Spleen (tissue), 11 donors: Measurements from ENCODE around the gene SDC3. TPM values are rescaled to one million over a fixed set of nuclear protein-coding genes. Genes with fewer than 3 reads are reported as not detected.

ENCODE experiments used
- DNase-seq: peaks from one replicate; pipeline ENCODE4 v3.0.0-alpha.2; 2020
- H3K27ac ChIP-seq, 8 donors: fragments of 200-600 bp; sonication (generic) in 7 of 8; 1 replicate in 4 of 8; 2 replicates in 4 of 8; pipeline versions ENCODE4 v1.5.0 to v1.8.0; 2016 to 2021; ENCODE audit warnings: inconsistent platforms in 4 of 8, mild to moderate bottlenecking in 4 of 8, moderate library complexity in 1 of 8
- H3K27me3 ChIP-seq, 7 donors: fragments of 200-600 bp; sonication (generic) in 6 of 7; replicated peaks in 1 of 7; 1 replicate in 4 of 7; 2 replicates in 3 of 7; pipeline versions ENCODE4 v1.5.0 to v1.8.0; 2016 to 2021; ENCODE audit warnings: inconsistent platforms in 3 of 7, mild to moderate bottlenecking in 1 of 7
- H3K36me3 ChIP-seq, 6 donors: fragments of 200-600 bp; sonication (generic) in 5 of 6; 1 replicate in 4 of 6; 2 replicates in 2 of 6; pipeline versions ENCODE4 v1.5.0 to v1.8.0; 2016 to 2021; ENCODE audit warnings: inconsistent platforms in 2 of 6
- H3K4me1 ChIP-seq, 6 donors: fragments of 200-600 bp; sonication (generic) in 5 of 6; 1 replicate in 3 of 6; 2 replicates in 3 of 6; pipeline versions ENCODE4 v1.5.0 to v1.8.0; 2016 to 2021; ENCODE audit warnings: inconsistent platforms in 3 of 6
- H3K4me3 ChIP-seq, 8 donors: fragments of 200-600 bp; sonication (generic) in 7 of 8; 1 replicate in 4 of 8; 2 replicates in 4 of 8; pipeline versions ENCODE4 v1.5.0 to v1.8.0; 2016 to 2021; ENCODE audit warnings: inconsistent platforms in 4 of 8, mild to moderate bottlenecking in 4 of 8, moderate library complexity in 2 of 8
- H3K9me3 ChIP-seq, 8 donors: fragments of 200-600 bp; sonication (generic) in 7 of 8; 1 replicate in 4 of 8; 2 replicates in 4 of 8; pipeline versions ENCODE4 v1.5.0 to v1.8.0; 2016 to 2021; ENCODE audit warnings: inconsistent platforms in 4 of 8
- POLR2A ChIP-seq, 3 donors: fragments of 450-650 bp; IDR thresholded peaks; one replicate each; pipeline ENCODE4 v1.5.1; 2017; ENCODE audit warnings: antibody characterized with exemption in 3 of 3, mild to moderate bottlenecking in 1 of 3
- POLR2AphosphoS5 ChIP-seq, 3 donors: sonication (generic); formaldehyde crosslinking; IDR thresholded peaks; one replicate each; pipeline ENCODE4 v1.5.1; 2017; ENCODE audit warnings: antibody characterized with exemption in 3 of 3
- WGBS, 5 donors: extraction: QIAGEN DNeasy Blood & Tissue Kit in 3 of 5; methylation state at CpG; one replicate each; pipeline versions ENCODE4 v1.1.5 to v1.1.7; 2013 to 2018; 5-methylcytosine and 5-hydroxymethylcytosine counted together
- intact Hi-C: fragments of 100-400 bp; cut with DNase I; formaldehyde crosslinking; loops from one replicate; pipeline ENCODE4 v1.15.0; 2023; ENCODE audit warnings: low total_unique reads
- polyA plus RNA-seq, 3 donors: library from polyadenylated mRNA; stranded (reverse); fragments of 200-250 nt; gene quantifications; one replicate each; pipeline ENCODE4 v1.2.1, GENCODE V29; 2013
- total RNA-seq, 7 donors: library from RNA; depleted of rRNA in 3 of 7; stranded (reverse); fragments of >200 nt in 3 of 7; fragmentation: NEBNext Ultra II Directional in 4 of 7; extraction: Animal tissue kit (Norgen Biotek cat#: 25700) in 4 of 7; gene quantifications; one replicate each; pipeline versions ENCODE4 v1.1.0 to v1.2.1, GENCODE V29; 2016 to 2021
- TF ChIP-seq, protein P1 (sequence below), 11 experiments: fragments of 200-600 bp in 7 of 11; fragments of 450-650 bp in 4 of 11; sonication (generic) in 4 of 11; IDR thresholded peaks in 8 of 11; conservative IDR thresholded peaks in 3 of 11; 1 replicate in 7 of 11; 2 replicates in 4 of 11; pipeline versions ENCODE4 v1.4.0 to v1.8.0; 2016 to 2021; ENCODE audit warnings: antibody characterized with exemption in 11 of 11, inconsistent platforms in 4 of 11, mild to moderate bottlenecking in 1 of 11
- donor health status: healthy with polysubstance abuse.
- donor health status: DM: no; HTN: no; CAD: no; lungs with moderate emphysema.
- donor health status: DM: no; HTN: no; CAD: no.
- donor health status: Bipolar disorder and iron deficiency.
- donor health status: healthy.
- donor health status: DM: no; HTN: no; CAD: no.
- donor health status: DM: yes; HTN: yes; CAD: no.

SDC3 gene
- total and polyA plus RNA-seq, 10 donors, result 8.0 to 347 (median 159) TPM

- no peaks in the 10 kb centered on the region for H3K36me3 ChIP-seq
- WGBS, 5 donors, result 91 to 98% (median 94%) methylated on average over 3 of the region's 3 CpGs
- no peak for TF ChIP-seq POLR2AphosphoS5 (IDR thresholded peaks at IDR 0.05)
- TF ChIP-seq, protein P1, sequence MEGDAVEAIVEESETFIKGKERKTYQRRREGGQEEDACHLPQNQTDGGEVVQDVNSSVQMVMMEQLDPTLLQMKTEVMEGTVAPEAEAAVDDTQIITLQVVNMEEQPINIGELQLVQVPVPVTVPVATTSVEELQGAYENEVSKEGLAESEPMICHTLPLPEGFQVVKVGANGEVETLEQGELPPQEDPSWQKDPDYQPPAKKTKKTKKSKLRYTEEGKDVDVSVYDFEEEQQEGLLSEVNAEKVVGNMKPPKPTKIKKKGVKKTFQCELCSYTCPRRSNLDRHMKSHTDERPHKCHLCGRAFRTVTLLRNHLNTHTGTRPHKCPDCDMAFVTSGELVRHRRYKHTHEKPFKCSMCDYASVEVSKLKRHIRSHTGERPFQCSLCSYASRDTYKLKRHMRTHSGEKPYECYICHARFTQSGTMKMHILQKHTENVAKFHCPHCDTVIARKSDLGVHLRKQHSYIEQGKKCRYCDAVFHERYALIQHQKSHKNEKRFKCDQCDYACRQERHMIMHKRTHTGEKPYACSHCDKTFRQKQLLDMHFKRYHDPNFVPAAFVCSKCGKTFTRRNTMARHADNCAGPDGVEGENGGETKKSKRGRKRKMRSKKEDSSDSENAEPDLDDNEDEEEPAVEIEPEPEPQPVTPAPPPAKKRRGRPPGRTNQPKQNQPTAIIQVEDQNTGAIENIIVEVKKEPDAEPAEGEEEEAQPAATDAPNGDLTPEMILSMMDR (IDR thresholded peaks at IDR 0.05 in 8 of 11, conservative IDR thresholded peaks at IDR 0.05 in 3 of 11), result no peak
- TF ChIP-seq POLR2A (IDR thresholded peaks at IDR 0.05), result no peak
- H3K9me3 ChIP-seq, result no peaks in the 10 kb centered on the region
- no peak for DNase-seq
- H3K27ac ChIP-seq, result no peak overlapping the region
- peaks cover 0 to 52% (median 0%) of the 10 kb centered on the region in 7 donors for H3K27me3 ChIP-seq
- H3K4me1 ChIP-seq, result peaks cover 7 to 46% (median 15%) of the 10 kb centered on the region in 6 donors
- no peak overlapping the region for H3K4me3 ChIP-seq
- intact Hi-C loops, result no loop called here
These were observed 68.7 kb downstream of the SDC3 start for GRCh38 chr1:30839827-30840359.

DNA sequence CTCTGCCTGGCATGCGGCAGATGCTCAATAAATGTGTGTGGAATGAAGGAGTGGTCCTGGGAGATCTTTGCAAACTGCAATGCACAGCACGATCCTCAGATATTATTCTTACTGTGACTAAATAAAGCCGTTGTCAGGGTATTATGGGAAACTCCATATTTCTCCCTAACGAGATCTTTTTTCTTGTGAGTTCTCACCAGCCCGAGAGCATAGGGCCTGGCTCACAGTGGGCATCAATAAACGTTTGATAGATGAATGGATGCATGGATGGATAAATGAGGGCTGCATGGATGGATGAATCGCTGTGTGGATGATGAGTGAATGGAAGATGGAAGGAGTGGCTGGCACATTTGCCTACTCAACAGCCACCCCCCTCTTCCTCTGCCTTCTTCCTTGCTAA lies 69.6 kb downstream of the SDC3 start:
- WGBS, 5 donors, result 74 to 95% (median 90%) methylated on average over 7 of the region's 7 CpGs

DNA sequence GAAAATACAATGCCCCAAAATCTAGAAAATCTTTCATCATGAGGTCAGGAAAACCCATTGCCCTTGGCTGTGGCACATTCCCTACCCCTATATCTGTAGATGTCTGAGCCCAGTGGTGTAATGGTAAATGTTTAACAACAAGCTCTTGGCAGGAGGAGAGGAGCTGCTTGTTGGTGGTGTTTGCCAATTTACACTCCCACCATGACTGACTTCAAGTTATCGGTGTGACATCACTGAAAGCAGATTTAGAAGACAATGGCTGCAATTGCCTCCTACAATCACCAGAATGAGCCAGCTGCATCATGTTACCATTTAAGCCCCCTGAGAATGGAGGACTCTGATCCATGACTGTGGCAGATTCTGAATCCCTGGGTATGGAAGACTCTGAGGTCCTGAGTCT lies 70.9 kb downstream of the SDC3 start:
- no peaks in the 10 kb centered on the region for H3K36me3 ChIP-seq
- intact Hi-C loops, result no loop called here
- 79 to 100% (median 86%) methylated on average over 1 of the region's 1 CpG for WGBS, 5 donors

More for the DNA sequence above, 69.6 kb downstream of the SDC3 start:
- DNase-seq, result no peak
- Histone ChIP-seq H3K36me3 (no peaks in the 10 kb centered on the region), H3K4me1 (peaks cover 7 to 37% (median 12%) of the 10 kb centered on the region in 6 donors), H3K27me3 (peaks cover 0 to 43% (median 0%) of the 10 kb centered on the region in 7 donors), H3K4me3 (no peak overlapping the region), H3K9me3 (no peaks in the 10 kb centered on the region), H3K27ac (no peak overlapping the region)
- intact Hi-C loops, result no loop called here
- TF ChIP-seq, protein P1 (IDR thresholded peaks at IDR 0.05 in 8 of 11, conservative IDR thresholded peaks at IDR 0.05 in 3 of 11), result no peak
- TF ChIP-seq POLR2AphosphoS5 (IDR thresholded peaks at IDR 0.05) (no peak), POLR2A (IDR thresholded peaks at IDR 0.05) (no peak)

GRCh38 chr1:30834253-30834652 lies 74.3 kb downstream of the SDC3 start:
- intact Hi-C loops, result no loop called here
- Histone ChIP-seq H3K27ac (no peak overlapping the region), H3K27me3 (peaks cover 0 to 30% (median 0%) of the 10 kb centered on the region in 7 donors), H3K4me3 (no peak overlapping the region), H3K4me1 (peaks cover 0 to 4% (median 0%) of the 10 kb centered on the region in 6 donors), H3K36me3 (no peaks in the 10 kb centered on the region), H3K9me3 (no peaks in the 10 kb centered on the region)
- 57 to 73% (median 64%) methylated on average over 4 of the region's 4 CpGs for WGBS, 5 donors
- no peak for TF ChIP-seq POLR2A (IDR thresholded peaks at IDR 0.05)
- DNase-seq, result no peak

More for the DNA sequence above, 70.9 kb downstream of the SDC3 start:
- Histone ChIP-seq H3K27ac (no peak overlapping the region), H3K27me3 (peaks cover 0 to 31% (median 0%) of the 10 kb centered on the region in 7 donors), H3K4me1 (peaks cover 7 to 26% (median 12%) of the 10 kb centered on the region in 6 donors), H3K9me3 (no peaks in the 10 kb centered on the region), H3K4me3 (no peak overlapping the region)
- no peak for TF ChIP-seq POLR2A (IDR thresholded peaks at IDR 0.05)
- TF ChIP-seq, protein P1 (IDR thresholded peaks at IDR 0.05 in 8 of 11, conservative IDR thresholded peaks at IDR 0.05 in 3 of 11), result no peak
- no peak for TF ChIP-seq POLR2AphosphoS5 (IDR thresholded peaks at IDR 0.05)
- no peak for DNase-seq
